ENCODE results near the gene SLC5A12.

The SLC5A12 gene

DNA sequence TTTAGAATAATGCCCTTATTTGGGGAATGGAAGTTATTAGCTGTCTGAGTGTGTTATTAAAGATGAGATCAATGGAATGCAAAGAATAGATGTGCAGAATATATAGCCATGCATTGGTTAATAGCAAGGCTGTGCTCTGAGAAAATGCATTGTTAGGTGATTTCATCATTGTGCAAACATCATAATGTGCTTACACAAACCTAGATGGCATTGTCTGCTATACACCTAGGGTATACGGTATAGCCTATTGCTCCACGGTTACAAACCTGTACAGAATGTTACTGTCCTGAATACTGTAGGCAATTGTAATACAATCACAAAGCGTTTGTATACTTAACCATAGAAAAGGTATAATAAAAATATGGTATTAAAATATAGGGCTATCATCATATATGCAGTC is 25.5 kb downstream of the SLC5A12 start:
- DNase-seq (ENCODE audit: low read depth): no peak
- H3K9ac ChIP-seq (ENCODE audit: low read length): no peak overlapping the region
- no peaks in the 10 kb centered on the region for H3K4me1 ChIP-seq (ENCODE audit: control insufficient read depth, insufficient read depth, low read length)
- H3K9me3 ChIP-seq (ENCODE audit: control insufficient read depth, low read length): no peaks in the 10 kb centered on the region
- no peaks in the 10 kb centered on the region for H3K36me3 ChIP-seq (ENCODE audit: control insufficient read depth, insufficient read depth, low read length, severe bottlenecking)
- H3K27me3 ChIP-seq (replicated peaks; ENCODE audit: control insufficient read depth, insufficient read depth, low read length): no peaks in the 10 kb centered on the region
- no peak overlapping the region for H3K4me3 ChIP-seq (ENCODE audit: low read length)

DNA sequence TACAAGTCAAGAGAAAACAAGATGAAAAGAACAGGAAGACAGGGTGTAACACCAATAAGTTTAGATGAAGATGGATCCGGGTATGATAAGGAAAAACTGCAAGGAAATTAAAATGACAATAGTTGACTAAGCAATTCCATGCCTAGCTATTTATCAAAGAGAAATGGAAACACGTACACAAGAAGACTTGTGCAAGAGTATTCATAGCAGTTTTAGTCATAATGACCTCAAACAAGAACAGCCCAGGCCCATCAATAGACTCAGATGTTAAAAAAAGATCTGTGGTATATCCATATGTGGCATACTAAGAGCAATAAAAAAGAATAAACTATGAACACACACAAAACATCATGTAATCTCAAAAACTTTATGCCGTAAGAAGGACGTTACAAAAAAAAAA is 33.2 kb downstream of the SLC5A12 start:
- Histone ChIP-seq H3K4me1 (ENCODE audit: control insufficient read depth, insufficient read depth, low read length) (no peaks in the 10 kb centered on the region), H3K9ac (ENCODE audit: low read length) (no peak overlapping the region), H3K4me3 (ENCODE audit: low read length) (no peak overlapping the region), H3K9me3 (ENCODE audit: control insufficient read depth, low read length) (no peaks in the 10 kb centered on the region), H3K27me3 (replicated peaks; ENCODE audit: control insufficient read depth, insufficient read depth, low read length) (no peaks in the 10 kb centered on the region), H3K36me3 (ENCODE audit: control insufficient read depth, insufficient read depth, low read length, severe bottlenecking) (no peaks in the 10 kb centered on the region)
- no peak for DNase-seq (ENCODE audit: low read depth)

DNA sequence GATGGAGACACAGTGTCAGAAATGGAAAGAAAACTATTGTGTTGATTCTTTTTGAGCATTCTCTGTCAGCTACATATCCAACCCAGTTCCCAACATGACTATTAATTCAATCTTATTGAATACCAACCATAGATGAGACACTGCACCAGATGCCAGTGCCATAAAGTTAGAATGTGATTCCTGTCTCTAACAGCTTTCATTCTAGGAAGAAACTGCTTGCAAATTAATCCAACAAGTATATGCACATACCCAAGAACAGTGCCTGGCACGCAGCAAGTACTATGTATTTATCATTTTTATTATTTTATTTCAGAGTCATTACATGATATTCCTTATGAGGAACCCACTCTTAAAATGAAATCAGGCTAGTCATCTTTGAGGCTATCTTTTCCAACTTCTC is 34.5 kb downstream of the SLC5A12 start:
- Histone ChIP-seq H3K36me3 (ENCODE audit: control insufficient read depth, insufficient read depth, low read length, severe bottlenecking) (no peaks in the 10 kb centered on the region), H3K9me3 (ENCODE audit: control insufficient read depth, low read length) (no peaks in the 10 kb centered on the region), H3K4me3 (ENCODE audit: low read length) (no peak overlapping the region), H3K4me1 (ENCODE audit: control insufficient read depth, insufficient read depth, low read length) (no peaks in the 10 kb centered on the region), H3K9ac (ENCODE audit: low read length) (no peak overlapping the region), H3K27me3 (replicated peaks; ENCODE audit: control insufficient read depth, insufficient read depth, low read length) (no peaks in the 10 kb centered on the region)
- no peak for DNase-seq (ENCODE audit: low read depth)

DNA sequence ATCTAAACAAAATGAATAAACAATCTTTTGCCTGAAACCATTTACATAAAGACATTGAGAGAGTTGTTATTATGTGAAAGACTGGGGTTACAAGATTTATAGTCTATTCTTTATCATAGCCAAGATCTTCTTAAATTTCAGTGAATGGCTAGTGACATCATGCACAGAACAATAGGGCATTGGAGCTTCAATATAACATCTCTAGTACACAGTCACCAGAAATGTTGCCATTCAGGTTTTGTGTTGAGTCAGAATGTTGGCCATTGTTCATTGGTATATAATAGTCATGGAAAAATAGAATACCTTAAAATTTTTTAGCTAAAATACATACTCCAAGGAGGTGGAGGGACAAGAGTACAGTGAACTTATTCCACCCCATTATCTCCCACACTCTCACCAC is 44.3 kb downstream of the SLC5A12 start:
- no peaks in the 10 kb centered on the region for H3K9me3 ChIP-seq (ENCODE audit: control insufficient read depth, low read length)
- H3K4me1 ChIP-seq (ENCODE audit: control insufficient read depth, insufficient read depth, low read length): no peaks in the 10 kb centered on the region
- DNase-seq (ENCODE audit: low read depth): no peak
- no peaks in the 10 kb centered on the region for H3K27me3 ChIP-seq (replicated peaks; ENCODE audit: control insufficient read depth, insufficient read depth, low read length)
- no peaks in the 10 kb centered on the region for H3K36me3 ChIP-seq (ENCODE audit: control insufficient read depth, insufficient read depth, low read length, severe bottlenecking)
- no peak overlapping the region for H3K9ac ChIP-seq (ENCODE audit: low read length)
- H3K4me3 ChIP-seq (ENCODE audit: low read length): no peak overlapping the region

DNA sequence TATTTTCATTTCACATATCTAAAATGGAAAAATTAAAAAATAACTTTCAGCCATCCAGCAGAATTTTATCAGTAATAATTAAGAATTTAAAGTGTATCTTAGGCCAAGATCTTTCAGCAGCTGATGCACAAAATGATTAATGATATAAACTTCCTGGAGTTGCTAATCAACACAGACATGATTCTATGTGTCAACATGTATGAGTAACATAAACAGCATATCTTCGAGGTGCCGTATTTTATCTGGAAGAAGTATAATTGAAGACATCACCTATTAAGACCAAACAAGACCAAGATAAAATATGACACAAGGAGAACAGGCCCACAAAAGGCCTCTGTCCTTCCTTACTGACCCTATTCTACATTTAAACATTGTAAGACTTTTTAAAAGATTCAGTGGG is 45.2 kb downstream of the SLC5A12 start:
- DNase-seq (ENCODE audit: low read depth): no peak
- no peak overlapping the region for H3K9ac ChIP-seq (ENCODE audit: low read length)
- no peaks in the 10 kb centered on the region for H3K27me3 ChIP-seq (replicated peaks; ENCODE audit: control insufficient read depth, insufficient read depth, low read length)

DNA sequence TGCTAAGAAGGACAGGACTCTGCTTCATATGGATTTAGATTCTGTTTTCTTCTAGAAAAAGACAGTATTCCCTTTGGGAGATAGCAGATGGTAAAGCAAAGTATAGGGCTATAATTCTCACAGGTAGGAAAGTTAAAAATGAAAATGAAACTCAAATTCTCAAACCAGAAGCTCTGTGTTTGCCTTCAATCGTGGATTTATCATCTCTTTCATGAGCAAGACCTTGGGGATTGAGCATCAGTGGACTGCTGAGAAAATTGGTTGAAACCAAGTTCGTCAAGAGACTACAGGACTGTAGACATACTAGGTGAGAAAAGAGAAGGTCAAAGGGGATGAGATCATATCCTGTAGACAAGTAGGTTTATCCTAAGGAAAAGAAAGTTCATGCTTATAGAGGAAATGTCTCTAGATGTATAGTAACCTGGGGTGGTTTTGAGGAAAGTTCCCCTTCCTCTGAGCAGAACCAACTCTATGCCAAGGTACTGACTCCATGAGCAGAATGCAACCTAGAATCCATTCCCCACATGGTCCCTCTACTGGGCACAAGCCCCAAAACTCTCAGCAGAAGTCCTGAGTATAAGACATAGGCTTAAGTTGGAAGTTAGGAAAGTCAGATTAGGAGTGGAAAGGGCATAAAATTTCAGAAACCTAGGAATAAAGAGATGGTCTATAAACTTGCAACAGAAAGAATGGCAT is 46.5 kb downstream of the SLC5A12 start:
- H3K27me3 ChIP-seq (replicated peaks; ENCODE audit: control insufficient read depth, insufficient read depth, low read length): no peaks in the 10 kb centered on the region
- H3K9me3 ChIP-seq (ENCODE audit: control insufficient read depth, low read length): no peaks in the 10 kb centered on the region
- no peaks in the 10 kb centered on the region for H3K36me3 ChIP-seq (ENCODE audit: control insufficient read depth, insufficient read depth, low read length, severe bottlenecking)
- H3K4me3 ChIP-seq (ENCODE audit: low read length): no peak overlapping the region
- no peaks in the 10 kb centered on the region for H3K4me1 ChIP-seq (ENCODE audit: control insufficient read depth, insufficient read depth, low read length)
- DNase-seq (ENCODE audit: low read depth): no peak
- H3K9ac ChIP-seq (ENCODE audit: low read length): no peak overlapping the region

More for the DNA sequence above, 45.2 kb downstream of the SLC5A12 start:
- H3K4me3 ChIP-seq (ENCODE audit: low read length): no peak overlapping the region
- H3K9me3 ChIP-seq (ENCODE audit: control insufficient read depth, low read length): no peaks in the 10 kb centered on the region
- no peaks in the 10 kb centered on the region for H3K4me1 ChIP-seq (ENCODE audit: control insufficient read depth, insufficient read depth, low read length)
- no peaks in the 10 kb centered on the region for H3K36me3 ChIP-seq (ENCODE audit: control insufficient read depth, insufficient read depth, low read length, severe bottlenecking)

DNA sequence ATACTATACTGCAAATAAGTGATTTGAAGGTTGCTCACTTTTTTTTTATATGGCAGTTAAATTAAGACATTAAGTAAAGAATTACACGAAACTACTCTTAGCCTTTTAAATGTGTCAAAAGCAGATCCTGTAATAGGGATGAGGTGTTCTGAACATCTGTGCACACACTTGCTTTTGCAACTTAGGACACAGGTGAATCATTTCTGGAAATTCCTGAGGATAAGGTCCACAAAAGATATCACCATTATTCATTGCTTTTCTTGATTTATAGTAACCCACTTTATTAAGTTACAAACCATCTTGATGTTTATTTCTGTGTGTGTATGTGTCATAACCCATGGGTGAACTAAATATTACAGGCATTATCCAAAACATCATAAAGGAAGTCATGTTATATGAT is 55.9 kb downstream of the SLC5A12 start:
- H3K4me1 ChIP-seq (ENCODE audit: control insufficient read depth, insufficient read depth, low read length): no peaks in the 10 kb centered on the region
- no peaks in the 10 kb centered on the region for H3K27me3 ChIP-seq (replicated peaks; ENCODE audit: control insufficient read depth, insufficient read depth, low read length)
- no peaks in the 10 kb centered on the region for H3K9me3 ChIP-seq (ENCODE audit: control insufficient read depth, low read length)
- H3K9ac ChIP-seq (ENCODE audit: low read length): no peak overlapping the region
- no peak overlapping the region for H3K4me3 ChIP-seq (ENCODE audit: low read length)
- DNase-seq (ENCODE audit: low read depth): no peak
- no peaks in the 10 kb centered on the region for H3K36me3 ChIP-seq (ENCODE audit: control insufficient read depth, insufficient read depth, low read length, severe bottlenecking)

DNA sequence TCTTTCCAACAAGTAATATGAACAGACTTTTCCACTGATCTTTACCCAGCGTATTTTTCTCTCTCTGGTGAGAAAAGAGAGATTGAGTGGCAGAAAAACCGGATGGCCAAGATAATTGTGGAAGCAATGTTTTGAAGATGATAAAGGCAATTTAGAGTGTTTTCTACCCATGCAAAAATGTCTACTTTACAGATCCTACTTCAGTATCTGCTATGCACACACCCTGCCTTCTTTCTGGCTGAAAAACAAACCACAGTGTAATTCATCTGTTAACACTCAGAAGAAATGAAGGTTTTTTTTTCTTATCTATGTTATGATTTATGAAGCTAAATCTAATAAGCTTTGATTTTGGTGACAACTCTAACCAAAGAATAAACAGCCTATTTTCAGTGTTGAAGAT is 56.8 kb downstream of the SLC5A12 start:
- Histone ChIP-seq H3K9me3 (ENCODE audit: control insufficient read depth, low read length) (no peaks in the 10 kb centered on the region), H3K36me3 (ENCODE audit: control insufficient read depth, insufficient read depth, low read length, severe bottlenecking) (no peaks in the 10 kb centered on the region), H3K4me1 (ENCODE audit: control insufficient read depth, insufficient read depth, low read length) (no peaks in the 10 kb centered on the region), H3K9ac (ENCODE audit: low read length) (no peak overlapping the region), H3K27me3 (replicated peaks; ENCODE audit: control insufficient read depth, insufficient read depth, low read length) (no peaks in the 10 kb centered on the region), H3K4me3 (ENCODE audit: low read length) (no peak overlapping the region)
- no peak for DNase-seq (ENCODE audit: low read depth)

DNA sequence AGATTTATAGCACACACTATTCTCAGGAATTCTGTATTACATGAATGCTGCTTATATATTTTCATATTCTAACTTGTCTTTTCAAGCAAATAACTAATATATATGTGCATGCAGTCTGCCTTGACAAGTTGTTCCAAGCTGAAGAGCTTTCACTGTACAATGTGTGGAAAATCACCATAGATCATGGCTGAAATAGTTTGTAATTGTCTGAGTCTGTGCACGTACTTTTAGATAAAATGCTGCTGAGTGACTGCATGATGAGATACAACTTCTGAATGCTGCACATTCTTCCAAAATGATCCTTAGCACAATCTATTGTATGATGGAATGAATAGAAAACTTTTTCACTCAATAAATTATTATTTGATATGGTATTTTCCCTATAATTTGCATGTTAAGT is 58.9 kb downstream of the SLC5A12 start:
- Histone ChIP-seq H3K9ac (ENCODE audit: low read length) (no peak overlapping the region), H3K4me3 (ENCODE audit: low read length) (no peak overlapping the region), H3K36me3 (ENCODE audit: control insufficient read depth, insufficient read depth, low read length, severe bottlenecking) (no peaks in the 10 kb centered on the region), H3K27me3 (replicated peaks; ENCODE audit: control insufficient read depth, insufficient read depth, low read length) (no peaks in the 10 kb centered on the region), H3K9me3 (ENCODE audit: control insufficient read depth, low read length) (no peaks in the 10 kb centered on the region), H3K4me1 (ENCODE audit: control insufficient read depth, insufficient read depth, low read length) (no peaks in the 10 kb centered on the region)
- no peak for DNase-seq (ENCODE audit: low read depth)

DNA sequence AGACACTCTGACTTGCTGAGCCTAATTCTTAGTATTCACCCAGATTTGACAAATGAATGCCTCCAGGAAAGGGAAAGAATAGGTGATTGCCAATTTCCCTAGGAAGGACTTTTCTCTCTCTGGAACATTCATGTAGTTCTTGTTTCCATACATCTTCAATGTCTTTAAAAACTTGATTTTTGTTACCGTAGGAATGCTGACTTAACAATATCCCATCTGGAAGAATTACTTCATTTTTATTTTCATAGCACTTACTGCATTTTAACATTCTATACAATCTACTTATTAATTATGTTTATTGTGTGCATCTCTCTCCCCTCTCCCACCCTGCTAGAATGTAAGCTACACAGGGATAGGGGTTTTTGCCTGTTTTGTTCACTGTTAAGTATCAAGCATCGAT is 66.6 kb downstream of the SLC5A12 start:
- H3K9ac ChIP-seq (ENCODE audit: low read length): no peak overlapping the region
- H3K4me3 ChIP-seq (ENCODE audit: low read length): no peak overlapping the region
- H3K9me3 ChIP-seq (ENCODE audit: control insufficient read depth, low read length): no peaks in the 10 kb centered on the region
- H3K4me1 ChIP-seq (ENCODE audit: control insufficient read depth, insufficient read depth, low read length): no peaks in the 10 kb centered on the region
- H3K36me3 ChIP-seq (ENCODE audit: control insufficient read depth, insufficient read depth, low read length, severe bottlenecking): no peaks in the 10 kb centered on the region
- no peak for DNase-seq (ENCODE audit: low read depth)
- no peaks in the 10 kb centered on the region for H3K27me3 ChIP-seq (replicated peaks; ENCODE audit: control insufficient read depth, insufficient read depth, low read length)

DNA sequence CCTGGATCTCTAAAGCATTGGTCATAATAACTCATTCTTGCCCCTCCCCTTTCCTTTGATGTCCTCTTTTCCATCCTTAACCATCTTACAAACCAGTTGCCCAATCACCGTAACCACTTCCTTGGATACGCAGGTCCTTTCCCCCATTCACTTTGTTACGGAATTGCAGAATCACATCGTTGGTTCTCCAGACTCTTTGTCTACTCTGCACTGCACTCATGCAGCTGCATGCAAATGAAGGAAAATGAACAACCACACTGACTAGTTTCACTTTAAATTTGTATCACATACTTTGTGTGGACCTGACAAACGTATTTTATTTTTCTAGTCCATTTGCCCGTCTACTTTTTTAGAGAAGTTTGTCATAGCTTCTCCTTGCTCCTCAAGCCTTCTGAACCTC is 69.9 kb downstream of the SLC5A12 start:
- no peak overlapping the region for H3K4me3 ChIP-seq (ENCODE audit: low read length)
- no peaks in the 10 kb centered on the region for H3K9me3 ChIP-seq (ENCODE audit: control insufficient read depth, low read length)
- no peaks in the 10 kb centered on the region for H3K36me3 ChIP-seq (ENCODE audit: control insufficient read depth, insufficient read depth, low read length, severe bottlenecking)
- no peak for DNase-seq (ENCODE audit: low read depth)
- no peaks in the 10 kb centered on the region for H3K27me3 ChIP-seq (replicated peaks; ENCODE audit: control insufficient read depth, insufficient read depth, low read length)
- H3K4me1 ChIP-seq (ENCODE audit: control insufficient read depth, insufficient read depth, low read length): no peaks in the 10 kb centered on the region
- H3K9ac ChIP-seq (ENCODE audit: low read length): no peak overlapping the region

DNA sequence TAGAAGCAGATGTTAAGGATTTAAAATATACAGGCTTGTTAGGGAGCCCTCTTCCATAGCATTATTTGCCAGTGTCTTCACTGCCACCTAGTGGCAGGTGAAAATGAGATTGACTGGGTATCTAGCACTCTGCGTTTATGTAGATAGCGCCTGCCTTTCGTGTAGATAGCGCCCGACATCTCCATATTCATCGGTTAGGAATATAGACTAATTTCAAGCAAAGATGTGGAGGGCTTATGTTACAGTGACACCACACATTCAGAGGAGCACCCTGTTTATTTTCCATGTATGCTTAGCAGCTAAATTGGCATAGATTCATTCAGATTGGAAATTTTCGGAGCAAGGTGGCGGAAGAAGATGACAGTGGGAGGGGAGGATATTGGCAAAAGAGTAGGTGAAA is 72.0 kb downstream of the SLC5A12 start:
- no peaks in the 10 kb centered on the region for H3K27me3 ChIP-seq (replicated peaks; ENCODE audit: control insufficient read depth, insufficient read depth, low read length)
- H3K36me3 ChIP-seq (ENCODE audit: control insufficient read depth, insufficient read depth, low read length, severe bottlenecking): no peaks in the 10 kb centered on the region
- H3K9ac ChIP-seq (ENCODE audit: low read length): no peak overlapping the region
- DNase-seq (ENCODE audit: low read depth): peak; percentile 81
- no peaks in the 10 kb centered on the region for H3K9me3 ChIP-seq (ENCODE audit: control insufficient read depth, low read length)
- no peaks in the 10 kb centered on the region for H3K4me1 ChIP-seq (ENCODE audit: control insufficient read depth, insufficient read depth, low read length)
- no peak overlapping the region for H3K4me3 ChIP-seq (ENCODE audit: low read length)
